GM19035 (cell line): ENCODE measurements around the gene SLC6A8.
"Not testable (repeated sequence)": the region's sequence is repeated elsewhere in the genome, so short reads cannot be mapped to it uniquely, and the experiment has no call there.

Experiments used
- ATAC-seq: cut with Tn5 transposase; IDR thresholded peaks from one replicate; pipeline ENCODE4 v1.9.1; 2021; ENCODE audit not compliant: unreplicated experiment

Gene SLC6A8

DNA sequence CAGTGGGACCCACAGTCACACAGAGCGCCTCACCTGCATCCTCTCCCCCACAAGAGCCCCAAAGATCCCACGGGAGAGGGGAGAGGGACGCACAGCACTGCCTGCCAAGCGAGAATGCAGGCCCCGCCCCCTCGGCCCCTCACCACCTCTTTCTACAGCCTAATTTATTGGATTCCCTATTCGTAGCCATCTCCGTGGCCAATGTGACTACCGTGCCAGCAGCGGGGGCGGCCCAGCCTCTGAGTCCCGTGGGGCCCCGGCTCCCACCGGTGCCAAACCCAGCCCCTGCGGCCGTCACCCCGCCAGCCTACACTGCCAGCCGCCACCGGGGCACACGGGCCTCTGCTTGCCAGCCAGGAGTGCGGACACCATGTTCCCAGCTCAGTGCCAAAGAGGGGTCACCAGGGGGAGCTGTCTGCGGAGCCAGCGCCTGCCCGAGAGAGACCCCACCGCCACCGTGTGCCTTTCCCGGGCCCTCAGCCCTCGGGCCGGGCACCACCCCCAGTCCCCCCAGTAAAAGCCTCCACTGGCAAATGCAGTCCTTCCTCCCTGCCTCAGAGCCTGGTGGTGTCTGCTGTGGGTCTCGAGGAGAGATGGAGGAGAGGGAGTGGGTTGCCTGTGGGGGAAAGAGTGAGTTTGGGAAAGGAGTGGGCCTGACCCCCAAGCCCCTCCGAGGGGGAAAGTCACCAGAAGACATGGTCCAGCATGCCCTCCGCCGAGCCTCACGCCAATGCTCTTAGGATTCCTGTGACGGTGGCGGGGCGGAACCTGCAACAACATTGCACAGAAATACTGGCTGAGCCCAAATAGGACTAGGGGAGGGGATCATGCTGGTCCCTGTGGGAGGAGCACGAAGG lies 56.7 kb downstream of the SLC6A8 start:
- ATAC-seq, result no peak

DNA sequence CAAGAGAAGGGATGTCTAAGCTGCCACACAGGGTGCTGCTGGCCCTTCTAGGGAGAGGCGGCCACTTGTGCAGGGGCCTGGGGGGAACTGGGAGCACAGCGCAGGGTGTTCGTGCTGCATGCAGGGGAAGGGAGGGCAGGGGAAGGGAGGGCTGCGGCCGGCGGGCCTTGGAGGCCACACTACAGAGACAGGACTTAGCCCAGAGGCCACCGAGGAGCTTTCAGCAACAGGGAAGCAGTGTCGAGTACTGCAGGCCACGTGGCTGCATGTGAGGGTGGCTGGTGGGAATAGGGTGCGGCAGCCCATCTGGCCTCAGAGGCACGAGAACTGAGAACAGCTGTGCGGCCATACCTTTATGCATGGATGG lies 57.3 kb downstream of the SLC6A8 start:
- not testable (repeated sequence) for ATAC-seq
